GM18508 (cell line): ENCODE results near the gene TGM5.
A peak's percentile ranks its signal among the peaks of the same experiment; 100 is the strongest.
"Not testable (repeated sequence)": the region's sequence is repeated elsewhere in the genome, so short reads cannot be mapped to it uniquely, and the experiment has no call there.

Experiments
- ATAC-seq: cut with Tn5 transposase; IDR thresholded peaks from one replicate; pipeline ENCODE4 v1.9.1; 2021; ENCODE audit warnings: moderate number of reproducible peaks; ENCODE audit not compliant: insufficient read depth, unreplicated experiment

The TGM5 gene

GRCh38 chr15:43198992-43199391 lies 67.7 kb downstream of the TGM5 start:
- no peak for ATAC-seq

- ATAC-seq = not testable (repeated sequence)
Measured at GRCh38 chr15:43198556-43198955, 68.2 kb downstream of the TGM5 start.

GRCh38 chr15:43197773-43198172 lies 69.0 kb downstream of the TGM5 start:
- ATAC-seq = not testable (repeated sequence)

GRCh38 chr15:43196760-43197548 lies 69.8 kb downstream of the TGM5 start:
- no peak for ATAC-seq

GRCh38 chr15:43194795-43195194 lies 71.9 kb downstream of the TGM5 start:
- no peak for ATAC-seq

GRCh38 chr15:43193710-43194109 lies 73.0 kb downstream of the TGM5 start:
- ATAC-seq = no peak

- ATAC-seq = no peak
Measured at GRCh38 chr15:43190178-43190577, 76.5 kb downstream of the TGM5 start.

GRCh38 chr15:43189296-43189695 lies 77.4 kb downstream of the TGM5 start:
- no peak for ATAC-seq

- no peak for ATAC-seq
Measured at GRCh38 chr15:43187544-43188155, 79.1 kb downstream of the TGM5 start.

- ATAC-seq = no peak
Measured at GRCh38 chr15:43186003-43186353, 80.8 kb downstream of the TGM5 start.

- peak; percentile 49 for ATAC-seq
Measured at GRCh38 chr15:43185157-43186002, 81.3 kb downstream of the TGM5 start, which contains the start of gene CCNDBP1. Gene CCNDBP1, plus strand, starts transcription at chr15:43185403. Its CDS starts 96 bp downstream, at chr15:43185499.

GRCh38 chr15:43184407-43185124 lies 82.2 kb downstream of the TGM5 start:
- ATAC-seq = no peak

- ATAC-seq = no peak
Measured at GRCh38 chr15:43183270-43183669, 83.5 kb downstream of the TGM5 start.
